ENCODE results near the gene KDM6B.

The KDM6B gene

GRCh38 chr17:7882068-7882467, 48.1 kb downstream of the KDM6B start:
- DNase-seq, result no peak

GRCh38 chr17:7882629-7883028, 48.6 kb downstream of the KDM6B start:
- no peak for DNase-seq
